Rectal smooth muscle tissue (tissue), 1 donor: ENCODE results near the gene VPS13D.

Experiments
- H3K27ac ChIP-seq: one replicate; pipeline ENCODE4 v1.7.0; 2013; ENCODE audit warnings: low read depth, low read length, inconsistent platforms
- H3K27me3 ChIP-seq: one replicate; pipeline ENCODE4 v1.7.0; 2013; ENCODE audit warnings: low read length; ENCODE audit not compliant: control insufficient read depth, insufficient read depth
- H3K36me3 ChIP-seq: one replicate; pipeline ENCODE4 v1.7.0; 2013; ENCODE audit warnings: low read length; ENCODE audit not compliant: control insufficient read depth, insufficient read depth
- H3K4me1 ChIP-seq: one replicate; pipeline ENCODE4 v1.7.0; 2013; ENCODE audit warnings: low read length; ENCODE audit not compliant: control insufficient read depth, insufficient read depth
- H3K4me3 ChIP-seq: one replicate; pipeline ENCODE4 v1.7.0; 2013; ENCODE audit warnings: low read length
- H3K9ac ChIP-seq: one replicate; pipeline ENCODE4 v1.7.0; 2013; ENCODE audit warnings: low read length

VPS13D gene

GRCh38 chr1:12402159-12402673 is 172.4 kb downstream of the VPS13D start:
- H3K27me3 ChIP-seq, result no peaks in the 10 kb centered on the region
- no peak overlapping the region for H3K4me3 ChIP-seq
- H3K9ac ChIP-seq, result no peak overlapping the region
- H3K27ac ChIP-seq, result no peak overlapping the region
- H3K36me3 ChIP-seq, result peaks cover 10% of the 10 kb centered on the region
- H3K4me1 ChIP-seq, result peaks cover 13% of the 10 kb centered on the region

- Histone ChIP-seq H3K4me1 (peaks cover 19% of the 10 kb centered on the region), H3K4me3 (no peak overlapping the region), H3K27me3 (no peaks in the 10 kb centered on the region), H3K9ac (no peak overlapping the region), H3K27ac (no peak overlapping the region), H3K36me3 (peaks cover 10% of the 10 kb centered on the region)
Observed at GRCh38 chr1:12402842-12403241, 173.0 kb downstream of the VPS13D start.

DNA sequence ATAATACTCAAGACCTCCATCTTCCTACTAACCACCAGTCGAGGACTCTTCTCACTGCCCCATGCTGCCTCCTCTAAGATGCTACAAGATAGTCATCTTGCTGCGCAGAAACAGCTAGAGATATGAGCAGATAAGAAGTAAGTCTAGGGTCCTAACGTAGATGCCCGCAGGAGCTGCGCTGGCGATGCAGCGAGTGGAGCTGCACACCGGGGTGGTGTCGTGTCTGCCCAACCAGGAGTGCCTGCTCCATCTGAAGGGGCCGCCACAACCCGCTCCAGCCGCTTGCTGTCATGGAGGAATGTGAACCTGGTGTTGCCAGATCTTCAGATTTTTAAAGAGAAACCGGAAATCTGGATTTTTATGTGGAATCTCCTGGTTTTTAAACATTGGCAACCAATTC is 175.1 kb downstream of the VPS13D start:
- H3K27ac ChIP-seq, result no peak overlapping the region
- peaks cover 10% of the 10 kb centered on the region for H3K36me3 ChIP-seq
- no peaks in the 10 kb centered on the region for H3K27me3 ChIP-seq
- no peak overlapping the region for H3K9ac ChIP-seq
- H3K4me1 ChIP-seq, result peaks cover 23% of the 10 kb centered on the region
- no peak overlapping the region for H3K4me3 ChIP-seq

- Histone ChIP-seq H3K4me3 (no peak overlapping the region), H3K27me3 (no peaks in the 10 kb centered on the region), H3K36me3 (peaks cover 8% of the 10 kb centered on the region), H3K9ac (no peak overlapping the region), H3K4me1 (peaks cover 23% of the 10 kb centered on the region), H3K27ac (no peak overlapping the region)
Observed at GRCh38 chr1:12405325-12406210, 175.7 kb downstream of the VPS13D start.

DNA sequence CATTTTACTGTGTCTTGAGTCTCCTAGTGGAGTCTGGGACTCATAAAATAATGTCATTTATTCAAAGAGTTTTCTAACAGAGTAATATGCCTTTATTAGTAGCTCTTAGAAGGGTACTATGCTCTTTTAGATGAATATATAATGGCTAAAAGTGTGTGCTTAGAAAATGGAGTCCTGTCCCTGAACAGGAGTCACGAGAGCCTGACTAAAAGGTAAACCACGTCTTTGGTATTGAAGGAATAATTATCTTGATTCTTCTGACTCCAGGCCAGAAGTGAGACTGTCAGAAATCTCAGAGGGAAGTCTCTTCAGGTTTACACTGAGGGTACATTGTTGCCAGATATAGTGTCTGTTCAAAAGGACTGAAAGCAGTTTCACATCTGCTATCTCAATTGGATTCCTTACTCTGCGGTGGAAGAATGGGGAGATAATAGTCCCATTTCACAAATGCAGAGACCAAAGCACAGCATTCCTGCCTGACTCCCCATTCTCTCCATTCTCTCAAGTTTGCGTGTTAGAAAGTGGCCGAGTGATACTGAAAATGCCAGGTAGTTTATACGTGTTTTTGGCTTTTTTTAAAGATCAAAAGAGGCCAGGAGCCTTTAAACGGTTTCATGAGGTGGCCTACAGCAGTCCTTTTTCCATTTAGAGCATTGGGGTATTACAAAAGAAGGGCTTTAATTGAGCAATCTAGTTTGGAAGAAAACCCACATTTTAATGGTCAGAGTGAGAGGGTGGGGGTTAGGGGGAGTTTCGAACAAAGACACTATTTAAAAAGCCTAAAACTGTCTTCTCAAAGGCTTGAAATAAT is 176.6 kb downstream of the VPS13D start:
- Histone ChIP-seq H3K9ac (no peak overlapping the region), H3K4me1 (peaks cover 23% of the 10 kb centered on the region), H3K27ac (peak overlapping the region; percentile 62), H3K36me3 (peaks cover 8% of the 10 kb centered on the region), H3K27me3 (no peaks in the 10 kb centered on the region), H3K4me3 (no peak overlapping the region)

DNA sequence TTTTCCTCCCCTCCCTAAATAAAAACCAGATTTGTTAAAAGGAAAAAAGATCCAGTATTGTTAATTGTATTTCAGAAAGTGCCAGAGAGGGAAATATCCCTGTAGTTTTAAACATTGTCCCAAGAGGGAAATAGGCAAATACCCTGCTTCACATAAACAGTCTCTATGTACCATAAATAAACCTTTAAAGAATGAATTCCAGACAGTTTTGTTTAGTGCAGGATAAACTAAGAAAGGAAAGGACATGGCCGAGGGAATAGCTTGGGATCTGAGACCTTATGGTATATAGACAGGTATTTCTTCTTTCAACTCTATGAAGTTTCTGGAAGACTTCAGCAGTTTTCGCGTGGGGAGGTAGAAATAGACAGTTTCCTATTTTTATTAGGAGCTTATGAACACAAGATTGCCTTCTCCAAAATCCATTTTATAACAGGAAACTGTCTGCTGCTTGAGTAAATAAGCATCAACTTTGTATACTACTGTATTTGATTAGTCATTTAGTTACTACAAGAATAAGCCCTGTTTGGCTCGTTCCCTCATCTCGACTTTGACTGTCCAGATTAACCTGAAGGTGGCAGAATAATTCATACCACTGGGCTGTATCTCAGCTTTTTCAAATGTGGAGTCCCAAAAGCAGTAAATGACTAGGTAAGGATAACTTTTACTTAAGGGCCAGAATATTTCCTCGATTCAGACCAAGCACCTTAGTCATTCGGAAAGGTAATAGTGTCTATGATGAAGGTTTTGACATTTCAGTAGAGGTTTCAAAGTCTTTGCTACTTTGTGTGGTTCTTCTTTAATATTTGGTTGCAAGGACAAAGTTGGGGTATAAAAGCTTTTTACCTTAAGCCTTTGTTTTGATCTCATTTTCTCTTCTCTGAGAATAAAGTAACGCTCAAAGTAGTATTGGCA is 177.5 kb downstream of the VPS13D start:
- H3K36me3 ChIP-seq, result peaks cover 10% of the 10 kb centered on the region
- H3K4me1 ChIP-seq, result peaks cover 23% of the 10 kb centered on the region
- H3K4me3 ChIP-seq, result no peak overlapping the region
- no peak overlapping the region for H3K9ac ChIP-seq
- H3K27me3 ChIP-seq, result no peaks in the 10 kb centered on the region
- H3K27ac ChIP-seq, result peak overlapping the region; percentile 17

GRCh38 chr1:12407962-12408454 is 178.2 kb downstream of the VPS13D start:
- Histone ChIP-seq H3K36me3 (peaks cover 10% of the 10 kb centered on the region), H3K27me3 (no peaks in the 10 kb centered on the region), H3K4me1 (peaks cover 23% of the 10 kb centered on the region), H3K27ac (peak overlapping the region; percentile 0), H3K4me3 (no peak overlapping the region), H3K9ac (no peak overlapping the region)

DNA sequence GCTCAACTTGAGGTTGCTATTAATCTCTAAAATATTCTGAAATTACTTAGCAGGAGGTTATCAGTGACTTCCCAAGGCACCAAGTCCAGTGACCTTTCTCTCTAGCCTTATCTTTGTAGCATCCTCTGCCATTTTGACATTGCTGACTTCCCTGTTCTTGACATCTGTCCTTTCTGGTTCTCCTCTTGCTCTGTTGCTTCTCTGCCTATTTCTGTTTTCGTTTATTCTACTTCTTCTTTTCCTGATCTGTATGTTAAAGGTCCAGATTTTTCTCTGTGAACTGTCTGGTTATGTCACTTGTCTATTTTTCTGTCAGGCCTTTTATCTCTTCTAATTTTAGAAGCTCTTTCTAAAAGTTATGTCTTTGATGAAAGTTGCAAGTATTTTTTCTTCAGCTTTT is 178.8 kb downstream of the VPS13D start:
- peaks cover 23% of the 10 kb centered on the region for H3K4me1 ChIP-seq
- peaks cover 10% of the 10 kb centered on the region for H3K36me3 ChIP-seq
- no peaks in the 10 kb centered on the region for H3K27me3 ChIP-seq
- no peak overlapping the region for H3K27ac ChIP-seq
- H3K4me3 ChIP-seq, result no peak overlapping the region
- H3K9ac ChIP-seq, result no peak overlapping the region

DNA sequence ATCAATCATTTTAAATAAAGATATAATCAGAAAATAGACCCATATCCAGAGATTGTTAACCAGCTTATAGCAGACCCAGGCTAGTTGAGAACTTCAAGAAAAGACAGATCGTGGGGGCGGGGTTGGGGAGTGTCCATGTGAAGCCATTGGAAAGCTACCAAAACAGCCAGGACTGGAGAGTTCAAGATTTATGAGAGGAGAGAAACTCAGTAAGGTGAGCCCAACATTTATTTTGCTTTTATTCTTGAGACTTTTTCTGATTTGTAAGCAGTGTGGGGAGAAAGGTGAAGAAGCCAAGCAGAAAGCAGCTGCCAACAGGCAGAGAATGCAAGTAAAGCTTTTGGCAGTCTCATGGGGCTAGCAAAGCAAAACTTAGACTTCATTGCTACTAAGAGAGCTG is 179.9 kb downstream of the VPS13D start:
- H3K4me3 ChIP-seq, result no peak overlapping the region
- no peaks in the 10 kb centered on the region for H3K27me3 ChIP-seq
- H3K36me3 ChIP-seq, result peaks cover 5% of the 10 kb centered on the region
- H3K27ac ChIP-seq, result peak overlapping the region; percentile 11
- H3K4me1 ChIP-seq, result peaks cover 23% of the 10 kb centered on the region
- H3K9ac ChIP-seq, result no peak overlapping the region

- no peaks in the 10 kb centered on the region for H3K27me3 ChIP-seq
- peaks cover 21% of the 10 kb centered on the region for H3K4me1 ChIP-seq
- no peak overlapping the region for H3K4me3 ChIP-seq
- no peak overlapping the region for H3K9ac ChIP-seq
- H3K36me3 ChIP-seq, result peaks cover 2% of the 10 kb centered on the region
- peak overlapping the region; percentile 11 for H3K27ac ChIP-seq
Observed at GRCh38 chr1:12410351-12410750, 180.5 kb downstream of the VPS13D start.

DNA sequence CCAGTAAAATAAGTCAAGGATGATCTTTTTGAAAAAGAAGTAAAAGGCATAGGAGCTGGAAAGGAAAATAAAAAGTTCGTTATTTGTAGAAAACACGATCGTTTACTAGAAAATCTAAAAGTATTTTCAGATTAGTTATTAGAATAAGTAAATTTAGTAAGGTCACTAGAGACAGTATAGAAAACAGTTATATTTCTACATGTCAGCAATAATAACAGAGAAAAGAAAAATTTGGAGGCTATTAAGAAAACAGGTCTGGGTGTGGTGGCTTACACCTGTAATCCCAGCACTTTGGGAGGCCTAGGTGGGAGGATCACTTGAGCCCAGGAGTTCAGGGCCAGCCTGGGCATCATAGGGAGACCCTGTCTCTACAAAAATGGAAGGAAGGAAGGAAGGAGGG is 181.3 kb downstream of the VPS13D start:
- no peak overlapping the region for H3K27ac ChIP-seq
- H3K36me3 ChIP-seq, result peaks cover 2% of the 10 kb centered on the region
- H3K4me1 ChIP-seq, result peaks cover 21% of the 10 kb centered on the region

More for the DNA sequence above, 181.3 kb downstream of the VPS13D start:
- no peak overlapping the region for H3K4me3 ChIP-seq
- no peaks in the 10 kb centered on the region for H3K27me3 ChIP-seq
- H3K9ac ChIP-seq, result no peak overlapping the region
